ENCODE measurements around the gene KLHL22. TPM values are rescaled to one million over a fixed set of nuclear protein-coding genes. Genes with fewer than 3 reads are reported as not detected.

The KLHL22 gene
- total RNA-seq, 2 donors from 2014 or later, result 18.0 to 20.2 TPM

- H3K27ac Mint-ChIP-seq, result no peak overlapping the region
- DNase-seq (ENCODE audit: low spot score in 2 of 2) (no peak), ATAC-seq (no peak)
- no peaks in the 10 kb centered on the region for H3K36me3 Mint-ChIP-seq
- H3K9me3 Mint-ChIP-seq, result no peaks in the 10 kb centered on the region
Measured at GRCh38 chr22:20450551-20450906, 45.1 kb downstream of the KLHL22 start.

GRCh38 chr22:20449819-20450550 is 45.6 kb downstream of the KLHL22 start:
- H3K27ac Mint-ChIP-seq, result no peak overlapping the region
- no peak for ATAC-seq

GRCh38 chr22:20448630-20449029 is 47.0 kb downstream of the KLHL22 start:
- Mint-ChIP-seq H3K27ac (no peak overlapping the region), H3K36me3 (no peaks in the 10 kb centered on the region), H3K9me3 (no peaks in the 10 kb centered on the region)
- ATAC-seq (no peak), DNase-seq (ENCODE audit: low spot score in 2 of 2) (no peak)

More at GRCh38 chr22:20449819-20450550, 45.6 kb downstream of the KLHL22 start:
- H3K36me3 Mint-ChIP-seq, result no peaks in the 10 kb centered on the region
- H3K9me3 Mint-ChIP-seq, result no peaks in the 10 kb centered on the region
- no peak for DNase-seq (ENCODE audit: low spot score in 2 of 2)

GRCh38 chr22:20446383-20446970 is 49.1 kb downstream of the KLHL22 start:
- H3K9me3 Mint-ChIP-seq, result no peaks in the 10 kb centered on the region
- no peaks in the 10 kb centered on the region for H3K36me3 Mint-ChIP-seq
- ATAC-seq (no peak), DNase-seq (ENCODE audit: low spot score in 2 of 2) (no peak)
- H3K27ac Mint-ChIP-seq, result no peak overlapping the region

GRCh38 chr22:20444325-20444724 is 51.3 kb downstream of the KLHL22 start:
- Mint-ChIP-seq H3K27ac (no peak overlapping the region), H3K9me3 (no peaks in the 10 kb centered on the region), H3K36me3 (no peaks in the 10 kb centered on the region)
- DNase-seq (ENCODE audit: low spot score in 2 of 2) (no peak), ATAC-seq (no peak)

GRCh38 chr22:20442485-20443284 is 52.9 kb downstream of the KLHL22 start:
- DNase-seq (ENCODE audit: low spot score in 2 of 2) (no peak), ATAC-seq (no peak)
- Mint-ChIP-seq H3K36me3 (no peaks in the 10 kb centered on the region), H3K27ac (no peak overlapping the region), H3K9me3 (no peaks in the 10 kb centered on the region)

- no peaks in the 10 kb centered on the region for H3K9me3 Mint-ChIP-seq
- no peak for ATAC-seq
- DNase-seq (ENCODE audit: low spot score in 2 of 2), result no peak
- H3K36me3 Mint-ChIP-seq, result no peaks in the 10 kb centered on the region
- H3K27ac Mint-ChIP-seq, result no peak overlapping the region
Measured at GRCh38 chr22:20441631-20442484, 53.7 kb downstream of the KLHL22 start.

GRCh38 chr22:20440637-20441591 is 54.7 kb downstream of the KLHL22 start:
- H3K27ac Mint-ChIP-seq, result no peak overlapping the region
- ATAC-seq (no peak), DNase-seq (ENCODE audit: low spot score in 2 of 2) (peak in 1 of 2 donors; percentile 1)
- H3K9me3 Mint-ChIP-seq, result no peaks in the 10 kb centered on the region
- no peaks in the 10 kb centered on the region for H3K36me3 Mint-ChIP-seq

GRCh38 chr22:20439928-20440575 is 55.5 kb downstream of the KLHL22 start:
- H3K27ac Mint-ChIP-seq, result no peak overlapping the region
- DNase-seq (ENCODE audit: low spot score in 2 of 2) (peak in 1 of 2 donors; percentile 2), ATAC-seq (peak in 1 of 2 donors; percentile 15)
- H3K9me3 Mint-ChIP-seq, result no peaks in the 10 kb centered on the region
- H3K36me3 Mint-ChIP-seq, result peaks cover 0 to 5% of the 10 kb centered on the region in 2 donors

- Mint-ChIP-seq H3K36me3 (peaks cover 0 to 5% of the 10 kb centered on the region in 2 donors), H3K9me3 (no peaks in the 10 kb centered on the region), H3K27ac (no peak overlapping the region)
- ATAC-seq (no peak), DNase-seq (ENCODE audit: low spot score in 2 of 2) (peak in 1 of 2 donors; percentile 2)
Measured at GRCh38 chr22:20439556-20439927, 56.1 kb downstream of the KLHL22 start.

GRCh38 chr22:20438678-20439492 is 56.7 kb downstream of the KLHL22 start:
- peak in 1 of 2 donors; percentile 2 for DNase-seq (ENCODE audit: low spot score in 2 of 2)
- no peak overlapping the region for H3K27ac Mint-ChIP-seq
- no peak for ATAC-seq
- peaks cover 0 to 5% of the 10 kb centered on the region in 2 donors for H3K36me3 Mint-ChIP-seq
- H3K9me3 Mint-ChIP-seq, result no peaks in the 10 kb centered on the region

- DNase-seq (ENCODE audit: low spot score in 2 of 2) (no peak), ATAC-seq (no peak)
- H3K27ac Mint-ChIP-seq, result no peak overlapping the region
- no peaks in the 10 kb centered on the region for H3K9me3 Mint-ChIP-seq
- peaks cover 0 to 5% of the 10 kb centered on the region in 2 donors for H3K36me3 Mint-ChIP-seq
Measured at GRCh38 chr22:20438427-20438677, 57.2 kb downstream of the KLHL22 start.

GRCh38 chr22:20437613-20438426 is 57.8 kb downstream of the KLHL22 start, which contains the start of gene SCARF2:
Gene SCARF2 (minus strand): TSS chr22:20437825. CDS start chr22:20437754, 71 bp downstream.
- Mint-ChIP-seq H3K9me3 (no peaks in the 10 kb centered on the region), H3K27ac (no peak within 1 kb of the TSS), H3K36me3 (peaks cover 0 to 5% of the 10 kb centered on the region in 2 donors)
- DNase-seq (ENCODE audit: low spot score in 2 of 2), result peak in 1 of 2 donors; percentile 10
- ATAC-seq, result peak; percentile 21 to 23
